HG03432 (cell line): ENCODE measurements around the gene PDPR.
"Not testable (repeated sequence)": the region's sequence is repeated elsewhere in the genome, so short reads cannot be mapped to it uniquely, and the experiment has no call there.

Experiments
- ATAC-seq: cut with Tn5 transposase; IDR thresholded peaks from one replicate; pipeline ENCODE4 v1.9.1; 2021; ENCODE audit warnings: mild to moderate bottlenecking, moderate library complexity; ENCODE audit not compliant: unreplicated experiment

Gene PDPR

GRCh38 chr16:70127706-70128105 is 13.6 kb downstream of the PDPR start:
- not testable (repeated sequence) for ATAC-seq

GRCh38 chr16:70128844-70129243 is 14.7 kb downstream of the PDPR start:
- ATAC-seq = not testable (repeated sequence)

GRCh38 chr16:70135796-70136195 is 21.7 kb downstream of the PDPR start:
- ATAC-seq = not testable (repeated sequence)

- not testable (repeated sequence) for ATAC-seq
Observed at GRCh38 chr16:70136595-70136994, 22.5 kb downstream of the PDPR start.

DNA sequence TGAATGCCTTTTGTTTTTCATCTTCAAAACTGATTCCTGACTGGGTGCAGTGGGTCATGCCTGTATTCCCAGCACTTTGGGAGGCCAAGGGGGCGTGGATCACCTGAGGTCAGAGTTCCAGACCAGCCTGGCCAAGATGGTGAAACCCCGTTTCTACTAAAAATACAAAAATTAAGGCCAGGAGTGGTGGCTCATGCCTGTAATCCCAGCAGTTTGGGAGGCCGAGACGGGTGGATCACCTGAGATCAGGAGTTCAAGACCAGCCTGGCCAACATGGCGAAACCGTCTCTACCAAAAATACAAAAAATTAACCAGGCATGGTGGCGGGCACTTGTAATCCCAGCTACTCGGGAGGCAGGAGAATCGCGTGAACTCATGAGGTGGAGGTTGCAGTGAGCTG is 28.6 kb downstream of the PDPR start:
- not testable (repeated sequence) for ATAC-seq

DNA sequence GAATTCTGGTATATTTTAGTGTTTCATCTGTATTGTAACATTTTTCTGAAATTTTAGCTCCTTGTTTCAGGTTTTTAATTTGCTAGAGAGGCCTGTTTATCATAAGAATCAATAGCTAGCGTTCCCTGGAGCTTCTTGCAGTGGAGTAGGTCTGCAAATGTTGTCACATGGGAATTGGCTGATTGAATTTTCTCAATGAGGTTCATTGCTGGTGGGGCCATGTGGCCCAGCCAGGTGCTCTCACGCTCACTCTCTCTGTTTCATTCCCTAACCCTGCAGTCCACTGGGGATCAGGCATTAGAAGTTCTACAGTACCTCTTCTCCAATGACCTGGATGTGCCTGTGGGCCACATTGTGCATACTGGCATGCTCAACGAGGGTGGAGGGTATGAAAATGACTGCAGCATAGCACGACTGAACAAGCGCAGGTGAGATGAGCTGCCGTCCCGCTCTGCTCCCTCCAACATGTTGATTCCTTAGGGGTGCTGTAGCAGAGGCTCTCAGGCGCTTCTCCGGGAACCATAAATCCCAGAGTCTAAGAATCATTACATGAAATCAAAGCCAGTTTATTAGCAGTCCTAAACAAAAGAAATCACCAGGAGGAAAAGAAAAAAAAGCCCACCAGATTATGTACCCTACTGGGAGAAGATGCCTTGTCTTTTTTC is 29.2 kb downstream of the PDPR start:
- not testable (repeated sequence) for ATAC-seq

DNA sequence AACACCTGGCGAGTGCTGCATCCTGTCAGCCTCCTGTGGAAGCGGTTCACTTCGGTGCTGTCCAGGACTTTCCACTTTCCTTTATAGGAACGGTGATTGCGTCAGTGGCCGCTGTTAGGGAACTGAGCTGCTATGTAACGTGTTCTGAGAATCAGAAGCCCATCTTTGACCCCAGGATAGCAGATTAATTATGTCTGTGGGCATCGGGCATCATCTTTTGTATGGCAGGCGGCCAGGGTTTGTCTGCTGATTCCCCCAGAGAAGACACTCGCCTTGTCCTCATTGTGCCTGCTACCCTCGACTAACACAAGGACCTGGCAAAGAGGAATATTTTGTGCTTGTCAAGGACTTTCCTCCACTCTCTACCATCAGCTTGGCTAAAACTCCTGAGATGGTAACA is 33.7 kb downstream of the PDPR start:
- ATAC-seq = not testable (repeated sequence)

DNA sequence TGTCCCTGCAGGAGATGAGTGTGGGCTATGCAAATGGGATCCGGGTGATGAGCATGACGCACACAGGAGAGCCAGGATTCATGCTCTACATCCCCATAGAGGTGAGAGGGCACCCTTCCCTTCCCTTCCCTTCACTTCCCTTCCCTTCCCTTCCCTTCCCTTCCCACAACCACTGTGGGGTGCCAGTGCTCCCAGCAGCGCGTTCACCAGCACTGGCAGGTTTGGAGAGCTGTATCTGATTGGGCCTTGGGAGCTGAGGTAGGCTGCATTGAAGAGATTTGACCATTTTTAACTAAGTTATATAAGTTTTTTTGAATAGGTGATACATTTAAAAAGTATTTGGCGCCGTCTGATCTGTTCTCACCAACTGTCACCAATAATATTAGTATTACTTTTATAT is 34.3 kb downstream of the PDPR start:
- not testable (repeated sequence) for ATAC-seq

- not testable (repeated sequence) for ATAC-seq
Observed at GRCh38 chr16:70149296-70149695, 35.2 kb downstream of the PDPR start.

DNA sequence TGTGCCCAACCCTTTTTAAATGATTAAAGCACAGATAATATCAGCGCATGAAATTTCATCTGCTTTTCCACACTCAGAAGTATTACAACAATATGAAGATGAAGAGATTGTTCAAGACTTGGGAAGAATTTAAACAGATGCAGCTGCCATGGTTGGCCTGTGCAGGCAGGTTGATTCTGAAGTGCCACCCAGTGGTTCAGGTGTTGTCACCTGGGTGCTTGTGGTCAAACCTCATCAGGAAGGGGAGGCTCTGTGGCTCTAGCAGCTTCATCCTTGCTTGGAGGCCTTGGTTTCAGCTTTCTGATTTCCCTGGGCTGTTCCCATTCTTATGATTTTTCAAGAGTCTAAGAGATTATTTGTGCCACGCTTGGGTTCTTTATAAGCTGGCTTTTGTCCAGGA is 37.3 kb downstream of the PDPR start:
- no peak for ATAC-seq

DNA sequence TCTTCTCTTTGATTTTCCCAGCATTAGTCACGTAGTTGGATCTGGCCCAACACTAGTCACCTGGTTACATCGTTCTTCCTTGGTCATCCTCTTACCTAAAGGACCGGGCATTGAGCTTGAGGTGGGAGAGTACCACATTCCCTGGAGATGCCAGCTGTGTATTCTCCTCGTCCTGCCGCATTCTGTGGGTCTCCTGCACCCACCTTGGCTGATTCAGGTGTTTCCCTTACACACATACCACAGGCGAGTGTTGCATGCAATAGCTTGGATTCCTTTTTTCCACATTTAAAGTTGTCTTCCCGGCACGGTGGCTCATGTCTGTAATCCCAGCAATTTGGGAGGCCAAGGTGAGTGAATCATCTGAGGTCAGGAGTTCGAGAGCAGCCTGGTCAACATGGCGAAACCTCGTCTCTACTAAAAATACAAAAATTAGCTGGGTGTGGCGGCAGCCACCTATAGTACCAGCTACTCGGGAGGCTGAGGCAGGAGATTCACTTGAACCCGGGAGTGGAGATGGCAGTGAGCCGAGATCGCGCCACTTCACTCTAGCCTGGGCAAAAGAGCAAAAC is 37.9 kb downstream of the PDPR start:
- ATAC-seq = no peak

- ATAC-seq = no peak
Observed at GRCh38 chr16:70152578-70153302, 38.6 kb downstream of the PDPR start.

DNA sequence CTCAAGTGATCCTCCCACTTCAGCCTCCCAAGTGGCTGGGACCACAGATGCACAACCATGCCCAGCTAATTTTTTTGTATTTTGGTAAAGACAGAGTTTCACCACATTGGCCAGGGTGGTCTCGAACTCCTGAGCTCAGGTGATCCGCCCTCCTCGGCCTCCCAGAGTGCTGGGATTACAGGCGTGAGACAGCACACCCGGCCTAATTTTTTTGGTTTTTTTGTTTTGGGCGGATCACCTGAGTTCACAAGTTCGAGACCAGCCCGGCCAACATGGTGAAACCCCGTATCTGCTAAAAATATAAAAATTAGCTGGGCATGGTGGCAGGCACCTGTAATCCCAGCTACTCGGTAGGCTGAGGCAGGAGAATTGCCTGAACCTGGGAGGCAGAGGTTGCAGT is 40.6 kb downstream of the PDPR start:
- ATAC-seq = not testable (repeated sequence)

- no peak for ATAC-seq
Observed at GRCh38 chr16:70156207-70156978, 42.3 kb downstream of the PDPR start.

DNA sequence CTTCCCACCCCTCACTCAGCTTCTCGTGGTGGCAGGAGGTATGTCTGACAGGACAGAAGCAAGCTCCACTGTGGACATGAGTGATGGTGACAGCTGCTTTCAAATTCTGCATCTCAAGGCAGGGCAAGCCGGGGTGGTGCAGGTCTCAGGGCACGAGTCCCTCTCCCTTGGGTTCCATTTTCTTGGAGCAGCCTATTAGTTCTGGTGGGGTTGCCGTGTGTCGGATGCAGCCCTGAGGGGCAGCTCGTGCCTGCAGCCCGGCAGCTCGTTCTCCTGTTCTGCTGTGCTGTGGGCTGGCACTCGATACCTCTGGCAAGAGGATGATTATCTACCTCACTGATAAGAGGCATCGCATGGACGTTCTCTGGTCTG is 43.0 kb downstream of the PDPR start:
- ATAC-seq = no peak

DNA sequence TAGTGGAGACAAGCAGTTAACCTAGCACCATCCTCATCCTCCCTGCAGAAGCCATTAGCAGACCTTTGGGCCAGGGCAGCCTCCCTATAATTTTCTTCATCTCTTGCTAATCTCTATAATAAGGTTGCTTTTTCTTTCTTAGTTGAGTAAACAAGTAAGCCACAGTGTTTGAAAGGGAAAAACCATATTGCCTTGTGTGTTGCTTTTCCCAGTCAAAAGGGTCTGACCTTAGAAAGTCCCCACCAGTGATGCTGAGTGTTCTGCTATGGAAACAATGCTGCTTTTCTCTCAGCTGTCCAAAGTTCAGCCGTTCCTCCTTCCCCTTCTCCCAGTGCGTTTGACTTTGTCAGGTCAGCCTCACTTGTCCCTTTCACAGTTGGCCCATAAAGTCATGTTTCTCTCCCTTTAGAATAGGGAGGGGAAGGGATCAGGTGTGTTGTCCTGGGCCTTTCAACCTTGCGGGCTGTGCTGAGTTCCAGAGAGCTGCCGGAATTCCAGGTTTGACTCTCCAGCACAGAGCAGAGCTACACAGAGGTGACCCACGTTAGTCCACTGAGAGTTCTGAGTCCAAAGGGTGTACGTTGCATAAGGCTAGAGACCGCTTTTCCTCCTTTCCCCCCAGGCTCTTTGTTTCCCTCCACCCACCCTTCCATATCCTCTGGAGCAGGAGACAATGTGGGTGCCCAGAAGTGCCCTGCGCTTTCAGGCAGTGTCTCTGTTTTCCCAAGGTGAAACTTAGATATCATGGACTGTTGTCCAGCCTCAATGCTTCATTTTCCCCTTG is 43.5 kb downstream of the PDPR start:
- no peak for ATAC-seq

DNA sequence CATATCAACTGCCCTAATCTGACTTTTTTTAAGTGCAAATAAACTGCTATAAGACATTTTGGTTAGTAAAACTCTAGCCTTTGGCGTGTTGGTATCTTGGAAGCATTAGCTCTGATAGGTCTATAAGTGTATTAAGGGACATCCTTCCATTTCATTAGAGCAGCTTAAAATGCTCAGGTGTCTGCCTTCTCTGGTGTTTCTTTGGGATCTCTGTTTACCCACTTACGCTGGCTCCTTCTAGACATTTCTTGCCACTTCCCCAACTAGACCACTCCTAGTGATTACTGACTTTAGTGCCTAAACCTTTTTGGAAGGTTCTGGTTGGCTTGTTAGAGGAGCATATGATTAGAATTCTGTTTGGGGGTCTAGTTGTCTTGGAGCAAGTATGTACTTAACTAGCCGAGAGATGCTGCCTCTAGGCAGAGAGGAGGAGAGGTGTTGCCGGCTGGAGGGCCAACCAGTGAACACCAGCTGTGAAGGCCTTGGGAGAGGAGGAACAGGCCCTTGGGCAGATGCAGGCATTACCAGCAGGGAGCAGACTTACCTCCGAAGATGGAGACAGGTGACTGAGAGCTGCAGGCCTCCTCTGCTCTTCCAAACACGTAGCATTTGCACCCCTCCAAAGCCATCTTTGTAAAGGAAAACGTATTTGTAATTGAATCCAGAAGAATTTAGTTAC is 44.3 kb downstream of the PDPR start:
- no peak for ATAC-seq

- no peak for ATAC-seq
Observed at GRCh38 chr16:70159355-70160348, 45.5 kb downstream of the PDPR start.

- no peak for ATAC-seq
Observed at GRCh38 chr16:70160388-70160787, 46.3 kb downstream of the PDPR start.
